GM21576 (cell line): Measurements from ENCODE around the gene NRK.
"Not testable (repeated sequence)": the region's sequence is repeated elsewhere in the genome, so short reads cannot be mapped to it uniquely, and the experiment has no call there.

ENCODE experiments used
- ATAC-seq: cut with Tn5 transposase; IDR thresholded peaks from one replicate; pipeline ENCODE4 v1.9.1; 2021; ENCODE audit warnings: mild to moderate bottlenecking, moderate library complexity; ENCODE audit not compliant: unreplicated experiment

The NRK gene

GRCh38 chrX:105822138-105823091 is at the start of gene NRK:
TSS of gene NRK (plus strand) at chrX:105822539. CDS start at chrX:105822846, 307 bp downstream.
- ATAC-seq: no peak

- no peak for ATAC-seq
These were observed 48.5 kb upstream of the NRK start for GRCh38 chrX:105773801-105774200.

- ATAC-seq: no peak
These were observed 46.7 kb upstream of the NRK start for GRCh38 chrX:105775679-105776078.

GRCh38 chrX:105781804-105782203 is 40.5 kb upstream of the NRK start:
- no peak for ATAC-seq

GRCh38 chrX:105796877-105797276 is 25.5 kb upstream of the NRK start:
- not testable (repeated sequence) for ATAC-seq

GRCh38 chrX:105803891-105804290 is 18.4 kb upstream of the NRK start:
- no peak for ATAC-seq

- not testable (repeated sequence) for ATAC-seq
These were observed 16.7 kb upstream of the NRK start for GRCh38 chrX:105805655-105806054.

- no peak for ATAC-seq
These were observed 5.8 kb upstream of the NRK start for GRCh38 chrX:105816517-105816916.

- ATAC-seq: no peak
These were observed 2.1 kb upstream of the NRK start for GRCh38 chrX:105820247-105820646.

GRCh38 chrX:105821471-105822121 is 743 bp upstream of the NRK start:
- ATAC-seq: no peak

GRCh38 chrX:105823092-105823455 is 735 bp downstream of the NRK start:
- ATAC-seq: no peak

GRCh38 chrX:105829011-105829410 is 6.7 kb downstream of the NRK start:
- no peak for ATAC-seq

GRCh38 chrX:105837232-105837631 is 14.9 kb downstream of the NRK start:
- ATAC-seq: no peak

- ATAC-seq: no peak
These were observed 23.3 kb downstream of the NRK start for GRCh38 chrX:105845631-105846030.

- ATAC-seq: not testable (repeated sequence)
These were observed 27.8 kb downstream of the NRK start for GRCh38 chrX:105850100-105850499.

GRCh38 chrX:105865709-105866108 is 43.4 kb downstream of the NRK start:
- no peak for ATAC-seq

GRCh38 chrX:105869701-105870100 is 47.4 kb downstream of the NRK start:
- no peak for ATAC-seq

- no peak for ATAC-seq
These were observed 48.1 kb downstream of the NRK start for GRCh38 chrX:105870445-105870844.

GRCh38 chrX:105872941-105873340 is 50.6 kb downstream of the NRK start:
- no peak for ATAC-seq

- no peak for ATAC-seq
These were observed 52.5 kb downstream of the NRK start for GRCh38 chrX:105874790-105875189.

GRCh38 chrX:105876658-105877057 is 54.3 kb downstream of the NRK start:
- ATAC-seq: no peak

- ATAC-seq: no peak
These were observed 58.2 kb downstream of the NRK start for GRCh38 chrX:105880491-105880890.
